Stimulated activated CD4-positive, alpha-beta T cell treated with anti-CD3 and anti-CD28 coated beads, Interleukin-4, amount 100 ng/mL, for 24 hours (primary cell): ENCODE results near the gene TGOLN2.

ENCODE experiments used
- DNase-seq: peaks from one replicate; pipeline ENCODE4 v3.0.0-alpha.2; 2020

The TGOLN2 gene

DNA sequence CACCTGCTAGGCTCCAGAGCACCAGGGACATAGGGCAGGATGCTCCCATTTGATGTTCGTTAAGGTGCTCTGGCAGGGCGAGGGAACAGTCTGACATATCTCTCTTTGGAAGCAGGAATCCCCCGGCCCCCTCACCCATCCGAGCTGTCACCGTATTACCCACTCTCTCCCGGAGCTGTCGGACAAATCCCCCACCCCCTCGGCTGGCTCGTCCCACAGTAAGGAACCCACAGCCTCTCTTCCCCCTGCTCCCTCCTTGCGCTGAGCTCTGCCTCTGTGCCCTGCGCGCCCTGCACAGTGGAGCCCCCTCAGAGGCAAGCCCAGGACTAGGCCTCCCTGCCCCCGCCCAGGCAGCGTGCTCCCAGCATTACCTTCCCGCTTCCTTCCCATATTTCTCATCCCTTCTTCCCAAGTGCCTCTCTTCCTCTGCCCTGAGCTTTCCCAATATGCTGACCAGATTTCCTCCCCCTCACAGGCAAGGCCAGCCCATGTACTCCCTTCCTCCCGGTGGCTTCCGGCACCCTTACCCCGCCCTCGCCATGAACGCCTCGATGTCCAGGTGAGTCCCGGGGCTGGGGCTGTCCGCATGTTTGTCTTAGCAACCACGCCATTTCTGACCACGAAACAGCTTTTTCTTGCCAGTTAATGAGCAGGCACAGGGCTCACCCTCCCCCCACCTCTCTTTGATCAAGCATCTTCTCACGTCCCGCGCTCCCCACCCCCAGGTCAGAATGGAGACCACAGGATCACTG lies 23.8 kb downstream of the TGOLN2 start:
- DNase-seq: no peak

DNA sequence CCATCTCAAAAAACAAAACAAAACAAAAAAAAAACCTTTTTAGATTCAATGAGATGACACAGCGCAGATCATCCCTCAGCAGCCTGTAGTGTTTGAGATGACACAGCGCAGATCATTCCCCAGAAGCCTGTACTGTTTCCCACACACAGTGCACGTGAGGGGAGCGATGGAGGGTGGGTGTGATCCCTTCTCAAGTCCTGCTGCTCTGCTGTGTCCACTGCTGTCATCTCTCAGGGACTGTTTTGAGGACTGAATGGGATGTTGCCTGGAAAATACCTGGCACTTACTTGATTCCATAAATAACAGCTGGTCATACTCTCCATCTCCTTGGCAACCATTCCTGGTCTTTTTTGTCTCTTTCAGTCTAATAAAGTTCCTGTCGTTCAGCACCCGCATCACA lies 25.7 kb downstream of the TGOLN2 start:
- DNase-seq: no peak

DNA sequence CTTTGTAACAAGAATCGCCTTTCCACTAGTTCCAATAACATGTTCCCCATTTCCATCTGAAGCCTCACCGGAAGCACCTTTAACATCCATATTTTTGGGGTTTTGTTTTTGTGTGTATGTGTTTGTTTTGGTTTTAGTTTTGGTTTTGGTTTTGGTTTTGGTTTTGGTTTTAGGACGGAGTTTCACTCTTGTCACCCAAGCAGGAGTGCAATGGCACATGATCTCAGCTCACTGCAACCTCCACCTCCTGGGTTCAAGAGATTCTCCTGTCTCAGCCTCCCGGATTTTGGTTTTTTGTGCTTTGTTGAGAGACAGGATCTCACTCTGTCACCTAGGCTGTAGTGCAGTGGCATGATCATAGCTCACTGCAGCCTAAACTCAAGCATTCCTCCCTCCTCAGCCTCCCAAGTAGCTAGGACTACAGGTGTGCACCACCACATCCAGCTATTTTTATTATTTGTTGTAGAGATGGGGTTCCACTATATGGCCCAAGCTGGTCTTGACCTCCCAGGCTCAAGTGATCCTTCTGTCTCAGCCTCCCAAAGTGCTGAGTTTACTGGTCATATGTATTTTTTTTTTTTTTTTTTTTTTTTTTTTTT lies 36.3 kb downstream of the TGOLN2 start:
- no peak for DNase-seq

DNA sequence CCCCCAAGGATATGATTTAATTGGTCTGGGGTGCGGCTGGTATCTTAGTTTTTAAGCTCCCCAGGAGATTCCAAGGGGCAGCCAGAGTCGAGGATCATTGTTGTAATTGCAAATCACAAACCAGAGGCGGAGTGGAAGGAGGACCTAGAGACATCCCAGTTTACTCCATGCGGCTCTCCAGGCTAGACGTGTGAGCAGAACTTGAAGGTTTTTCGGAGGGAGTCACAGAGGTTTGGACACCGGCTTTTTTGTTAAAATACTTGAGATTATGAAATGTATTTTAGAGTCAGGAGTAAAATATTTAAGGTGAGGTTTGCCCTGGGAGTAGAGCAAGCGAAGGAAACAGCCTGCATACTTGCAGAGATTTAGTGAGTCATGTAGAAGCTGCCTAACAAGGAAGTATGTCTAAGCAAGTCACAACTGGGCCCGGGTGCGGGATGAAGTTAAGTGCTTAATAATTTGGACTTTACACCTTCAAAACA lies 39.5 kb downstream of the TGOLN2 start:
- no peak for DNase-seq

DNA sequence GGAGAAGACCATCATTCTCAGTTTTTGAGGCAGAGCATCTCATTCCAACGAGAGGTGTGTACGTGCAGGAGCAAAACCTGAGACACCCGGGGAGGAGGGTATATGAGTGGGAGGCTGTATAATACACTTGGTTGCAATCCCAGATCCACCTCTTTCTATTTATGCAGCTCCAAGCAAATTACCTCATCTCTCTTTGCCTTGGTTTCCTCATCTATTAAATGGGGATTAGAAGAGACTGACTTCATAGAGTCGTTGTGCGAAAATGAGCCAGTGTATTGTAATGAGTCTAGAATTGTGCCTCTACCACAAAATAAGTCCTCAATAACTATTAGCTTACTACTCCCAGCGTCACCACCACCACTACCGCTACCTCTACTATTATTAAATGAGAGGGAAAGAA lies 40.1 kb downstream of the TGOLN2 start:
- DNase-seq: no peak

DNA sequence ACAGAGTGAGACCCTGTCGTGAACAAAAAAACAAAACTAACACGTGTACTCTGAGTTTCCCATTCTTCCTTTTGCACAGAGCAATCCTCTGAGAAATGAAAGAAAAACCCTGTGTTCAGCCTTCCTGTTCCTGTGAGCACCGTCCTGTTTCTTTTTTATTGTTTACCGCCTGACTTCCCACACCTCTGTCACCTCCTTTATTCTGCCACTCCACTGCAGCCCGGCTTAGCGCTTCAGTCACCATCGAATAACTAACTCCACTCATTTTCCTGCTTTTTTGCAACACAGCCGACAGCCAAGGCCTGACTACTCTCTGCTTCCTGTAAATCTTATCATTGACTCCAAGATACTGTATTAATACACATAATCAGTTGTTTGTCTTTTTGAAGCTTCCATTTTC lies 40.9 kb downstream of the TGOLN2 start:
- DNase-seq: no peak

DNA sequence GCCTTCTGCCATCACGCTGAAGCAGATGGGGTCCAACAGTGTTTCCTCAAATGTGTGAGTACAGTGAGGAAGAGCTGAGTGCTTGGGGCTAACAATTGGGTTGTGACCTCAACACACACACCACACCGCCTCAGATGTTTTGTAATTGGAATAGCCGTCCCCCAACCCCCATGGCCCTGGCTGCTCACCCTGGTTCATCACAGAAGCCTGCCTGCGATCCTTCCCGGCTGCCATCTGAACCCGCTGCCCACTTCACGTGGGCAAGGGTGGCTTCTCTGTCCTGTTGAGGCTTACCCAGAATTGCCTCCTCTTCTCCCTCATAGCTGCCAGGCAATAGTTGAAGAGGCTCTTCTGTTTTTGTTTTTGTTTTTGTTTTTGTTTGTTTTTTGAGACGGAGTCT lies 44.1 kb downstream of the TGOLN2 start:
- DNase-seq: no peak

DNA sequence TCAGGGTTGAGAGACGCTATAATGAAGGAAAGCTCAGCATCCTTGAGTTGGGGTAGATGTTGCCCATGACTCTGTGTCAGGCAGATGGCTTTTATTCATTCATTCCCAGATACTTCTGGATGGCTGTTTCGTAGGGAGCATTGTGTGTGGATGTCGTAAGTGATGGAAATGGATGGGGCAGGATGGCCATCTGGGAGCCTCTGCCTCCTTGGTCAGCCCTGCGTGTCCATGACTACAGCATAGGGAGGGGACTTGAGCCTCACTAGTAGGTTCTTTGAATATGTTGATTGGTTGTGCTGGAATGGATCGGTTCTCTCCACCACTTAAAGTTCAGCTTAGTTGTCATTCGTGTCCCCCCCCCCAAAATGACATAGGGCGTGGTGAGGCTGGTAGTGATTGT lies 44.9 kb downstream of the TGOLN2 start:
- DNase-seq: no peak

DNA sequence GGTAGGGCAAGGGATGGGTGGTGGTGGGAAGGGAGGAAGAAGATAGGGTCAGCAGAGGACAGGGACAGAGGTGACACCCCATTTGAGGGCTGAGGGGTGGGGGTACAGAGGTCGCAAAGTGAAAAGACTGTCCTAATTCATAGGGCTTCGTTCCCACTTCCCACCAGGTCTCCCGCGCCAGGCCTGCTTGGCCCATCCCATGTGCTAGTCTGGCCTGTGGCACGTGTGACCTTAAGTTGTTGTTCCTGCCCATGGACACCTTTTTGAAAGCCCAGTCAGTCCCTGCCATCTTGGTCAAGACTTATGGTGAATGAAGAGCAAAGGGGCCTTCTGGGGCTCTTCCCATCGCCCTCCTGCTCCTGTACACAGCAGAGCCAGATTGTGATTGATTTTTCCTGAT lies 46.2 kb downstream of the TGOLN2 start:
- DNase-seq: no peak

DNA sequence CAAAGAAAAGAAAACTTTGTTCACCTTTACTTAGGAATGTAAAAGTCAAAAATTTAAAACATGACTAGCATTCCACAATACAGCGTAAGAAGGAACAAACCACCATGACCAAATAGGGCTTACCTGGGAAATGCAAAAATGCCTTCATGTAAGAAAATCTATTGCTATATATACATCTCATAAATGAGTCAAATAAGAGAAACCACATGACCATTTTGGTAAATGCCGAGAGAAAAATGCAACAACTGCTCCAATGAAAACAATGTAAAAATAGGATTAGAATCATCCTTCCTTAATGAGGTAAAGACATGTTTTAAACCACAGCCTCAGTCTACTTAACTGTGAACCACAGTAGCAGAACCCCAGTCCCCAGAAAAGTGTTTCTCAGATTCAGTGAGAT lies 49.4 kb downstream of the TGOLN2 start:
- DNase-seq: no peak

DNA sequence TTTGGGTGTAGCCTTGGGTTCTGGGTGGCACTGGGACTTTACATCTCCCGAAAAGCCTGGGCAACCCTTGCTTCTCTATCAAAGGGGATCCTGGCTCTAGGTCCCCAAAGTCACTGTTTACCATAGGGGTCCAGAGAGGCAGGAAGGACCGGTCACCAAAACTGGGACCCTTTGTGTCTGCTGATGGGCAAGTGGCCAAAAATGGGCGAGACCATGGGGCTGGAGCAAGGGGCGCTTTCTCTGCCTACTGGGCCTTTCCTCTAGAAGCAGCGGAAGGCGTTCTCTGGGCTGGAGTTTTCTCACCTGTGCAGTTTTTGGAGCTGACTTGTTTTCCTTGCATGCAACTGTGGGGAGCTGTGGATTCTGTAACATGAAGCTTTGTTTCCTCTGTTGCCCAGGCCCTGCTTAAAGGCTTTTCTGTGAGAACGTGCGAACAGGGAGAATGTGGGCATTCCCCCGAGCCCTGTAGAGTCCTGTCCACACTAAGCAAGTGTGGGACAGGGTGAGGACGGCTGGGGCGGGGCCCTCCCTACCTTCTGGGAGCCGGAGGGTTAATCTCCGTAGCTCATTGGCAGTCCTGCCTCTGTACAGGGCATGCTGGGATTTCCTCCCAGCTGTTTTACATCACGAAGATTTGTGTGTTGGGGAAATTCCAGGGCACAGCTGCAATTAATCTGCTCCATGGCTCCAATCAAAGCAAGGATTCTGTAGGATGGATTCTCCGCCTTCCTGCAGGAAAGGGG lies 50.2 kb downstream of the TGOLN2 start:
- DNase-seq: no peak

DNA sequence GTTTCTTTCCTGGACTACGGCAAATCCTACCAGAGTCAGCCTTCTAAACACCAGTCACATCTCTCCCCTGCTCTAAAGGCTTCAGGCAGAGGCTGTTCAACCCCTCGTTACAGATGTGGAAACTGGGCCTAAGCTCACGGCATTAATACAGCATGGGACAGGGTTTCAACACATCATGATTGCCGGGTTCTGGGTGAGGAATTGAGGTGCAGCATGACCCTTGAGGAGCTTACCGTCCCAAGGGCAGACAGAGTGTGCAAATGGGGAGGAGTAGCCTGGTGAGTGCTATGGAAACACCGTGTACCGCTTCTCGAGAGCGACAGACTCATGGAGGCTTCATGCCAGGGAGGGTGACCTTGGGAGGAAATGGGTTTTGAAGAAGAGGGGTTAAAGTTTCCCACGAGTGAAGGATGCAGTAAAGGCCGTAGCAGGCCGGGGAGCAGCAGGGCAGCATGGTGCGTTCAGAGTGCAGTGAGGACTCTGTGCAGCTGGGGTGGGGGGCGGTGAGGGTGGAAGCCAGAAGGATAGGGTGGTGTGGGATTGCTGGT lies 51.1 kb downstream of the TGOLN2 start:
- no peak for DNase-seq

DNA sequence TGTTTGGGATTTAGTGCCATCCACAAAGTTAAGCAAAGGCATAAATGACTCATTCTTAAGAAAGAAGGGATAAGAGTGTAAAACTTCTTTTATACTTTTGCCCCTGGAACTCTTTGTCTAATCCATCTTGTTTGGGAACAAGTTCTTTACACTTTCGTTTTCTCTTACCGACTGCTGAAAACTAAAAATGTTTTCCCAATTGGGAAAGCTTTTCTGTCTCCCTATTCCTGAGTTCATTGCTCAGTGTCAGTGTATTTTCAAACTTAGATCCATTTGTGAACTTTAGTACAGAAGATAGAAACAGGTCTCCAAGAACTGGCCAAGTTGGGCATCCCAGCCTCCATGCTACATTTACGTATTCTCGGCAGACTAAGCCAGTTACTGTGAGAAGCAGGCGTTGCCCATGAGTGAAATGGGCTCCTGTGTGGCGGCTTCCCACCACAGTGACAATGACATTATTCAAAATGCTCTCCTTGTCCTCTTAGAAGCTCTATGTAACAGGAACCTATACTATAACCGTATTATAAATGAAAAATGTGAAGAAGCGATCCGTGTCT lies 51.7 kb downstream of the TGOLN2 start:
- no peak for DNase-seq

DNA sequence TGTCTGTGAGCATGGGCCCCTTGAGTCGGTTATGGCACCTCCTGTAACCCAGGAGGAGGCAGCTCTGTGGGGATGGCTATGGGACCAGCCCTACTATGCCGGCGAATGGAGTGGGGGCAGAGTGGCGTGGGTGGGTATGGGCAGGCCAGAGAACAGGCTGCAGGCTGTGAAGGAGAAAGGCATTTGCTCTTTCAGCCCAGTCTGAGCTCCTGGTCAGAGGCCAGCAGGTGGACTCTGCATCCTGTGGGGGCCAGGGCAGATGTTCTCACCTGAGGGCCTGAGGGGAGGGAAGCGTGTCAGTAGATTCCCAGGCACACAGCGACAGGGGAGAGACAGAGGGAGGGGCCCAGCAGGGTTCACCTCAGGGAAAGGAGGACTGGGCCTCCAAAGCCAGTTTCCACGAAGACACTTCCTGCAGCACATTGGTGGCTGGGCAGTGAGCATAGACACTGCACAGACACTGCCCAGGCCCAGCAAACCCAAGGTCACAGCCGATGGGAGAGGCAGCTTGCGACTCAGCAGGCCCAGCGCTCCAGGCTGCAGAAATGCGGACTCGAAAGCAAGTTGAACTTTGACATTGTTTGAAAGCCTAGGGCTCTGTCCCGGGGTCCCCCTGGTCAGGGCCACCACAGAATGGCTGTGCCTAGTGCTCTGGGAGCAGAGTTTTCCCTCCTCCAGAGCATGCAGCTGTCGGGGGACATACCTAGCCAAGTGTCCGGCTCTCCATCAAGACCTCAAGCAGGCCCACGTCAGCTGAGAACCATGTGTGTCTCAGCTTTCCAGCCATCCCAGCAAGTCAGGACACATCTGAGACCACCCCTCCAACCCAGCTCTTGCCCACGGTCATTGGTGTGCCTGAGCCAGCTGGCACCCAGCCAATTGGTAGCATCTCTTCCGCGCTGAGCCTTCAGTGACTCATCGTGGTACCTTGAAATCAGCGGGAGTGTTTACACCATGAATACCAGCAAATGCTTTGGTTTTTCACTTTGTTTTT lies 53.8 kb downstream of the TGOLN2 start:
- DNase-seq: no peak

DNA sequence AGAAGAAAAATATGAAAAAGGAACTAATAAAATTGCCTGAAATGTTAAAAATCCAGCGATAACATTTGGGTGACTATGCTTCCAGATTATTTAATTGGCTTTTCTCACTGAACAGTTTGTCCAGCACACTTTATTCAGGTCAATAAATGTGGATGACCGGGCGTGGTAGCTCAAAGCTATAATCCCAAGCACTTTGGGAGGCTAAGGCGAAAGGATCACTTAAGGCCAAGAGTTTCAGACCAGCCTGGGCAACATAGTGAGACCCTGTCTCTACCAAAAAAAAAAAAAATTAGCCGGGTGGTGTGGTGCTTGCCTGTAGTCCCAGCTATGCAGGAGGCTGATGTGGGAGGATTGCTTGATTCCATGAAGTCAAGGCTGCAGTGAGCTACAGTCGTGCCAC lies 55.4 kb downstream of the TGOLN2 start:
- no peak for DNase-seq

DNA sequence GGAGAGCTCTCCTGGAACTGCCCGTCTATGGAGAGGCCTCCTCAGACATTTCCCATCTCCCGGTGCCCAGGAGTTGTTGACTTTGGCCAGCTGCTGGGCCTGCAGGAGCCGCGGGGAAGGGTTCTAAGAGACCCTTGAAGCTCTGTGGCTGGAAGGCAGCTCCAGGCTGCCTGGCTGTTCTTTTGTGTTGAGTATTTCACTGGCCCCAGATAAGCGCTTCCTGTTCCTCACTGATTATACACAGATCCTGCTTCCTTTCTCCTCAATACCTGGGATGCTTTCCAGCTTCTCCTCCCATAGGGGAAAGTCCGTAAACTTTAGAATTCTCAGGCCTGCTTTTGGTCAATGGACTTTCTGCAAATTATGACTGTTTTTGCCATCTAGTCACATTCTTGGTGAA lies 57.8 kb downstream of the TGOLN2 start:
- DNase-seq: no peak
